B cell (primary cell): ENCODE data around the gene RBBP8. TPM values are rescaled to one million over a fixed set of nuclear protein-coding genes. Genes with fewer than 3 reads are reported as not detected.

Experiments used
- ATAC-seq: fragments of 200-7000 bp; cut with Tn5 transposase; one replicate; pipeline ENCODE4 v1.10.0; 2021; ENCODE audit warnings: low read depth, mild to moderate bottlenecking, moderate number of reproducible peaks, moderate library complexity
- CTCF ChIA-PET: fragments of 350-600 bp; sonication (Branson Sonifier 250); formaldehyde crosslinking; loops from one replicate; lab custom pipeline; 2021; ENCODE audit warnings: antibody characterized with exemption, inconsistent platforms; lab: Charles Lee
- POLR2A ChIA-PET: fragments of 350-600 bp; sonication (Branson Sonifier 250); formaldehyde crosslinking; loops from one replicate; lab custom pipeline; 2021; ENCODE audit warnings: antibody characterized with exemption; lab: Charles Lee
- DNase-seq: peaks from one replicate; pipeline ENCODE4 v3.0.0; 2013
- H2AFZ ChIP-seq: 2 replicates; pipeline ENCODE4 v1.6.1; 2012; ENCODE audit warnings: mild to moderate bottlenecking, low read depth, low read length; ENCODE audit not compliant: insufficient read depth, poor library complexity, severe bottlenecking
- H3K27ac ChIP-seq, 2 donors: 1 replicate in 1 of 2; 2 replicates in 1 of 2; pipeline ENCODE4 v1.5.1; 2012 to 2013; ENCODE audit warnings: low read length in 2 of 2, mild to moderate bottlenecking in 2 of 2, moderate library complexity in 1 of 2
- H3K27me3 ChIP-seq, 4 experiments: fragments of 200-600 bp in 1 of 4; sonication (generic) in 1 of 4; replicated peaks in 1 of 4; 1 replicate in 2 of 4; 2 replicates in 2 of 4; pipeline versions ENCODE4 v1.6.1 to v1.7.0; 2013 to 2016; ENCODE audit warnings: low read length in 3 of 4, mild to moderate bottlenecking in 2 of 4, mixed read lengths in 1 of 4, moderate library complexity in 1 of 4; ENCODE audit not compliant: insufficient read depth in 4 of 4, control insufficient read depth in 3 of 4; ENCODE audit errors: control extremely low read depth in 1 of 4
- H3K36me3 ChIP-seq, 2 experiments: replicated peaks in 1 of 2; 1 replicate in 1 of 2; 2 replicates in 1 of 2; pipeline versions ENCODE4 v1.6.1 to v1.7.1; 2013; ENCODE audit warnings: low read length in 1 of 2; ENCODE audit not compliant: insufficient read depth in 2 of 2, control insufficient read depth in 1 of 2; ENCODE audit errors: control extremely low read depth in 1 of 2, extremely low read depth in 1 of 2
- H3K4me1 ChIP-seq, 2 donors: fragments of 200-600 bp in 1 of 2; sonication (generic) in 1 of 2; 1 replicate in 1 of 2; 2 replicates in 1 of 2; pipeline versions ENCODE4 v1.5.1 to v1.6.1; 2013 to 2017; ENCODE audit warnings: low read length in 2 of 2; ENCODE audit not compliant: control insufficient read depth in 2 of 2, insufficient read depth in 2 of 2
- H3K4me2 ChIP-seq: replicated peaks from 2 replicates; pipeline ENCODE3; 2012; ENCODE audit warnings: mild to moderate bottlenecking, low read depth, low read length; ENCODE audit not compliant: poor library complexity, severe bottlenecking
- H3K4me3 ChIP-seq, 5 experiments: fragments of 200-600 bp in 1 of 5; sonication (generic) in 1 of 5; 1 replicate in 3 of 5; 2 replicates in 2 of 5; pipeline versions ENCODE4 v1.5.1 to v1.7.0; 2011 to 2016; ENCODE audit warnings: low read length in 4 of 5, mild to moderate bottlenecking in 4 of 5, low read depth in 2 of 5, control low read depth in 1 of 5, moderate library complexity in 1 of 5; ENCODE audit not compliant: insufficient read depth in 1 of 5; ENCODE audit errors: control extremely low read depth in 1 of 5, extremely low read depth in 1 of 5
- H3K79me2 ChIP-seq: fragments of 200-600 bp; sonication (generic); one replicate; pipeline ENCODE4 v1.6.0; 2016; ENCODE audit warnings: low read length; ENCODE audit not compliant: control insufficient read depth, insufficient read depth
- H3K9ac ChIP-seq: fragments of 200-600 bp; sonication (generic); 2 replicates; pipeline ENCODE4 v1.6.1; 2017; ENCODE audit warnings: mild to moderate bottlenecking, low read length, moderate library complexity
- H3K9me3 ChIP-seq, 3 donors: one replicate each; pipeline versions ENCODE4 v1.6.1 to v1.7.1; 2013; ENCODE audit warnings: low read length in 2 of 3; ENCODE audit not compliant: control insufficient read depth in 2 of 3, insufficient read depth in 1 of 3; ENCODE audit errors: control extremely low read depth in 1 of 3
- H4K20me1 ChIP-seq: 2 replicates; pipeline ENCODE4 v1.6.0; 2012; ENCODE audit warnings: mild to moderate bottlenecking, low read length; ENCODE audit not compliant: insufficient read depth, control insufficient read depth, poor library complexity, severe bottlenecking
- H3K27ac Mint-ChIP-seq: one replicate; pipeline ENCODE4 v1.8.0; 2021; ENCODE audit warnings: mixed read lengths
- H3K27me3 Mint-ChIP-seq: one replicate; pipeline ENCODE4 v1.8.0; 2021; ENCODE audit warnings: mixed read lengths
- H3K4me1 Mint-ChIP-seq: one replicate; pipeline ENCODE4 v1.8.0; 2021; ENCODE audit warnings: mixed read lengths
- H3K4me3 Mint-ChIP-seq: one replicate; pipeline ENCODE4 v1.8.0; 2021; ENCODE audit warnings: mixed read lengths
- H3K9me3 Mint-ChIP-seq: one replicate; pipeline ENCODE4 v1.8.0; 2022; ENCODE audit warnings: mixed read lengths; ENCODE audit not compliant: insufficient read depth
- CTCF ChIP-seq: fragments of 200-600 bp; IDR thresholded peaks from one replicate; pipeline ENCODE4 v1.8.0; 2022; ENCODE audit warnings: antibody characterized with exemption, mild to moderate bottlenecking
- EZH2 ChIP-seq: IDR thresholded peaks from 2 replicates; pipeline ENCODE4 v1.6.1; 2012; ENCODE audit warnings: borderline replicate concordance, low read depth, mild to moderate bottlenecking, moderate library complexity, low read length; ENCODE audit not compliant: insufficient read depth, poor library complexity, severe bottlenecking
- WGBS: methylation state at CpG from one replicate; pipeline ENCODE4 v1.1.5; 2013; ENCODE audit warnings: missing lambda C conversion rate; ENCODE audit not compliant: insufficient coverage; 5-methylcytosine and 5-hydroxymethylcytosine counted together
- intact Hi-C: fragments of 100-400 bp; cut with micrococcal nuclease; formaldehyde crosslinking; loops from one replicate; pipeline ENCODE4 v1.10.0; 2022
- polyA plus RNA-seq: library from polyadenylated mRNA; depleted of rRNA; stranded (reverse); fragments of >200 nt; gene quantifications from 2 replicates; pipeline ENCODE4 v1.2.3, GENCODE V29; 2012
- total RNA-seq, 2 donors: library from RNA; stranded (reverse); fragments of 120-200 nt in 1 of 2; gene quantifications; 1 replicate in 1 of 2; 2 replicates in 1 of 2; pipeline versions ENCODE4 v1.2.3 to v1.2.4, GENCODE V29; 2013 to 2022

The RBBP8 gene
- total and polyA plus RNA-seq, 2 donors (not counting 1 experiment from before 2014, with no cell fraction given), result 2.9 to 18.0 TPM

GRCh38 chr18:22913861-22914260 is 19.3 kb upstream of the RBBP8 start:
- Histone ChIP-seq H3K36me3 (no peaks in the 10 kb centered on the region), H3K4me2 (no peak overlapping the region), H3K9me3 (no peaks in the 10 kb centered on the region), H3K4me1 (no peaks in the 10 kb centered on the region), H2AFZ (no peak overlapping the region), H3K9ac (no peak overlapping the region), H3K79me2 (no peaks in the 10 kb centered on the region), H3K27me3 (no peaks in the 10 kb centered on the region), H3K4me3 (no peak overlapping the region), H3K27ac (no peak overlapping the region), H4K20me1 (no peaks in the 10 kb centered on the region)
- no CpG with 5 or more reads among the region's 3 CpGs for WGBS
- intact Hi-C loops, result no loop called here
- Mint-ChIP-seq H3K4me3 (no peak overlapping the region), H3K27ac (no peak overlapping the region), H3K9me3 (no peaks in the 10 kb centered on the region), H3K4me1 (no peaks in the 10 kb centered on the region), H3K27me3 (no peaks in the 10 kb centered on the region)
- ChIA-PET CTCF (no interaction called here), POLR2A (no interaction called here)
- TF ChIP-seq CTCF (no peak), EZH2 (no peak)
- no peak for DNase-seq
- no peak for ATAC-seq

GRCh38 chr18:22914633-22915032 is 18.5 kb upstream of the RBBP8 start:
- H4K20me1 ChIP-seq, result no peaks in the 10 kb centered on the region
- ChIA-PET CTCF (no interaction called here), POLR2A (no interaction called here)
- ATAC-seq (no peak), DNase-seq (no peak)
- no peak overlapping the region for H3K4me3 ChIP-seq
- Mint-ChIP-seq H3K27ac (no peak overlapping the region), H3K9me3 (no peaks in the 10 kb centered on the region), H3K4me1 (no peaks in the 10 kb centered on the region), H3K4me3 (no peak overlapping the region), H3K27me3 (no peaks in the 10 kb centered on the region)
- H3K4me2 ChIP-seq, result no peak overlapping the region
- H3K9me3 ChIP-seq, result no peaks in the 10 kb centered on the region
- no peaks in the 10 kb centered on the region for H3K36me3 ChIP-seq
- H3K9ac ChIP-seq, result no peak overlapping the region
- H2AFZ ChIP-seq, result no peak overlapping the region
- H3K27ac ChIP-seq, result no peak overlapping the region
- no peaks in the 10 kb centered on the region for H3K79me2 ChIP-seq
- no peaks in the 10 kb centered on the region for H3K4me1 ChIP-seq
- no peak for TF ChIP-seq EZH2
- no peak for TF ChIP-seq CTCF
- intact Hi-C loops, result no loop called here
- no CpG with 5 or more reads among the region's 3 CpGs for WGBS
- H3K27me3 ChIP-seq, result no peaks in the 10 kb centered on the region
